Stimulated activated CD4-positive, alpha-beta T cell treated with anti-CD3 and anti-CD28 coated beads, Interleukin-4, amount 100 ng/mL, for 24 hours (primary cell): Measurements from ENCODE around the gene PITPNM2.

Experiments
- DNase-seq: peaks from one replicate; pipeline ENCODE4 v3.0.0-alpha.2; 2020

PITPNM2 gene

GRCh38 chr12:123143736-123144461, 7.0 kb downstream of the PITPNM2 start:
- DNase-seq = no peak

GRCh38 chr12:123142921-123143735, 7.8 kb downstream of the PITPNM2 start:
- DNase-seq = no peak

GRCh38 chr12:123142518-123142840, 8.4 kb downstream of the PITPNM2 start:
- no peak for DNase-seq

- no peak for DNase-seq
These were observed 9.0 kb downstream of the PITPNM2 start for GRCh38 chr12:123141615-123142517.

GRCh38 chr12:123140676-123141614, 9.9 kb downstream of the PITPNM2 start:
- DNase-seq = no peak

GRCh38 chr12:123139926-123140675, 10.8 kb downstream of the PITPNM2 start:
- DNase-seq = no peak

- no peak for DNase-seq
These were observed 15.2 kb downstream of the PITPNM2 start for GRCh38 chr12:123135688-123136087.

GRCh38 chr12:123134826-123135225, 16.1 kb downstream of the PITPNM2 start:
- no peak for DNase-seq

- DNase-seq = no peak
These were observed 16.6 kb downstream of the PITPNM2 start for GRCh38 chr12:123134271-123134671.

- no peak for DNase-seq
These were observed 17.2 kb downstream of the PITPNM2 start for GRCh38 chr12:123133701-123134100.

GRCh38 chr12:123132951-123133619, 17.8 kb downstream of the PITPNM2 start:
- no peak for DNase-seq

- peak; percentile 19 for DNase-seq
These were observed 18.9 kb downstream of the PITPNM2 start for GRCh38 chr12:123131879-123132402.

- DNase-seq = no peak
These were observed 19.5 kb downstream of the PITPNM2 start for GRCh38 chr12:123131291-123131832.

- no peak for DNase-seq
These were observed 21.3 kb downstream of the PITPNM2 start for GRCh38 chr12:123129621-123130020.

GRCh38 chr12:123127182-123127495, 23.8 kb downstream of the PITPNM2 start:
- no peak for DNase-seq

- DNase-seq = no peak
These were observed 24.4 kb downstream of the PITPNM2 start for GRCh38 chr12:123126294-123127181.

- no peak for DNase-seq
These were observed 28.3 kb downstream of the PITPNM2 start for GRCh38 chr12:123122626-123123025.

GRCh38 chr12:123121670-123122069, 29.2 kb downstream of the PITPNM2 start:
- DNase-seq = no peak

- no peak for DNase-seq
These were observed 30.3 kb downstream of the PITPNM2 start for GRCh38 chr12:123120452-123121166.
